Measurements from ENCODE around the gene SLC5A5. TPM values are rescaled to one million over a fixed set of nuclear protein-coding genes. Genes with fewer than 3 reads are reported as not detected.
A peak's percentile ranks its signal among the peaks of the same experiment; 100 is the strongest.

SLC5A5 gene
- total RNA-seq, 3 donors from 2014 or later: not detected

- no peak for TF ChIP-seq POLR2A (IDR thresholded peaks at IDR 0.05)
- peak; percentile 70 to 94 (median 91) for TF ChIP-seq CTCF (IDR thresholded peaks at IDR 0.05)
- peak in 1 of 3 donors; percentile 64 for TF ChIP-seq POLR2AphosphoS5 (IDR thresholded peaks at IDR 0.05)
- no peak overlapping the region for H3K4me3 ChIP-seq
- H3K27ac ChIP-seq: no peak overlapping the region
- H3K27me3 ChIP-seq: no peaks in the 10 kb centered on the region
- intact Hi-C loops (cut with DNase I; ENCODE audit: low total_unique reads): no loop called here
- no peaks in the 10 kb centered on the region for H3K9me3 ChIP-seq
- H3K36me3 ChIP-seq: no peaks in the 10 kb centered on the region
- peak; percentile 80 to 89 for DNase-seq (ENCODE audit: low spot score in 2 of 2)
- no peaks in the 10 kb centered on the region for H3K4me1 ChIP-seq
Observed at GRCh38 chr19:17855280-17856152, 16.2 kb upstream of the SLC5A5 start.

DNA sequence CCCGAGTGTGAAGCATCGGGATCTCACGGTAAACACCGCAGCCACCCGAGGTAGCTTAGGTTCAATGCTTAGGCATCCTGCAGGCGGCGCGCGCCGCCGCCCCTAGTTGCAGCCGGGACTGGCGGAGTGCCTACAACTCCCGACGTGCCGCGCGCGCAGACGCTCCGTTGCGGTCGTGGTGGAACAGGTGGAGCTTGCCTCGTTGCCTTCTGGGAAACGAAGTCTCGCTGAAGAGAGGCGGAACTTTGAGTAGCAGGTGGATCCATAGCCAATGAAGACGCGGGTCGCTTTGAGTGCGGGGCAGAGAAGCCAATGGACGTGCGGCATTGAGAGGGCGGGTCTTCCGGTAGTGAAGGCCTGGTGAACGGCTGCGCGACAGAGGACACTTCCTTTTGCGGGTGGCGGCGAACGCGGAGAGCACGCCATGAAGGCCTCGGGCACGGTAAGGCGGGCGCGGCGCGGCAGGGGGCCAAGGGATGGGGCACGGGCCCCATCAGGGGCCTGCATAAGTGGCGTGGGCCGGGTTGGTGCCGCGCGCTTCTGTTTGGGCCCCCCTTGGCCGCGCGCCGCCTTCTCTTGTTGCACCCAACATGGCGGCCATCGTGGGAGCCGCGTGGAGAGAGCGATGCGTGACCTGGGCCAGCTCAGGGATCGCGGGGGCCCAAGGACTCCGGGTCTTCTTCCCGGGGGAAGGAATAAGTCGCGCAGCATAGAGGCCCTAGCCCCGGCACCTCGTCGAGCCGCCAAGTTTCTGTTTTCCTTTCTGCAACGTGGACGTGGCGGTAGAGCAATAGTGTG lies 12.0 kb upstream of the SLC5A5 start, which contains the start of gene RPL18A:
TSS of gene RPL18A (plus strand) at position 378 of the 798 bp plus-strand sequence. CDS start at position 425, 47 bp downstream.
- intact Hi-C loops (cut with DNase I; ENCODE audit: low total_unique reads): no loop called here
- H3K4me3 ChIP-seq: peak within 1 kb of the TSS; percentile 85 to 91 (median 87)
- peak within 1 kb of the TSS; percentile 89 to 91 for H3K27ac ChIP-seq
- no peaks in the 10 kb centered on the region for H3K27me3 ChIP-seq
- H3K9me3 ChIP-seq: no peaks in the 10 kb centered on the region
- H3K4me1 ChIP-seq: peaks cover 5 to 10% of the 10 kb centered on the region in 2 donors
- TF ChIP-seq CTCF (IDR thresholded peaks at IDR 0.05) (peak; percentile 45 to 87 (median 70)), POLR2A (IDR thresholded peaks at IDR 0.05) (peak; percentile 84), POLR2AphosphoS5 (IDR thresholded peaks at IDR 0.05) (peak; percentile 93 to 98 (median 98))
- peaks cover 4% of the 10 kb centered on the region for H3K36me3 ChIP-seq
- DNase-seq (ENCODE audit: low spot score in 2 of 2): peak; percentile 98 to 100

DNA sequence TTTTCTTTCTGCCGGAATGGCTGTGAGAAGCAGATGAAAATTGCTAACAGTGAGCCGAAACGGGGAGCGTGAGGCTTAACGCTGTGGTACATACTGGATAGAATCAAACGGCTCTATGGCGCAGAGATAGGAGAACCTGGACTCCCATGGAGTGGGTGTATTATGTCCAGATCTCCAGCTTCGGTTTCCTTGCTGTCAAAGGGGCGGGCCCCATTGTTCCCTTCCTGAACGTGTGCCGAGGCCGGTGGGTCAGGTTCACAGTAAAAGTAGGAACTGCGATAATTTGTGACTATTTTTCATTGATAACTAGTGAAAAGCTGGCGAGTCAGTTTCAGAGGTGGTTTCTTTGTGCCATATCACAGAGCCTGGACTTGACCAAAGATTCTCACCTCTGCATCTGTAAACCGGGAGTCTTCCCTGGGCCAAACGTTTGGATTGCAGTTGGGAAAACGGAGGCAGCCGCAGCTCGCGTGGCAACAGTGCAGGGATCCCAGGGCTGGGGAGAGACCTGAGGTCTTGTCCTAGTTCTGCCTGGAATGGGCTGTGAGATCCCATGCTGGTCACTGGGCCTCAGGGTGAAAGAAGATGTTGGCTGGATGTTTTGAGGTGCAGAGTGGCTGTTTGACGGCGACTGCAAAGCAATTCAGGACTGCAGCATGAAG lies 11.3 kb upstream of the SLC5A5 start:
- H3K9me3 ChIP-seq: no peaks in the 10 kb centered on the region
- peaks cover 4% of the 10 kb centered on the region for H3K36me3 ChIP-seq
- no peaks in the 10 kb centered on the region for H3K27me3 ChIP-seq
- peak overlapping the region; percentile 85 to 91 (median 87) for H3K4me3 ChIP-seq
- H3K4me1 ChIP-seq: peaks cover 5 to 10% of the 10 kb centered on the region in 2 donors
- TF ChIP-seq POLR2AphosphoS5 (IDR thresholded peaks at IDR 0.05): no peak
- TF ChIP-seq CTCF (IDR thresholded peaks at IDR 0.05): no peak
- no peak for TF ChIP-seq POLR2A (IDR thresholded peaks at IDR 0.05)
- DNase-seq (ENCODE audit: low spot score in 2 of 2): no peak
- intact Hi-C loops (cut with DNase I; ENCODE audit: low total_unique reads): no loop called here
- peak overlapping the region; percentile 89 to 91 for H3K27ac ChIP-seq

GRCh38 chr19:17860993-17861360 lies 10.8 kb upstream of the SLC5A5 start:
- intact Hi-C loops (cut with DNase I; ENCODE audit: low total_unique reads): no loop called here
- peaks cover 4% of the 10 kb centered on the region for H3K36me3 ChIP-seq
- no peak for DNase-seq (ENCODE audit: low spot score in 2 of 2)
- H3K9me3 ChIP-seq: no peaks in the 10 kb centered on the region
- TF ChIP-seq POLR2A (IDR thresholded peaks at IDR 0.05) (no peak), POLR2AphosphoS5 (IDR thresholded peaks at IDR 0.05) (no peak), CTCF (IDR thresholded peaks at IDR 0.05) (no peak)
- peak overlapping the region; percentile 85 to 91 (median 87) for H3K4me3 ChIP-seq
- peaks cover 5 to 10% of the 10 kb centered on the region in 2 donors for H3K4me1 ChIP-seq
- H3K27ac ChIP-seq: peak overlapping the region; percentile 89 to 91
- H3K27me3 ChIP-seq: no peaks in the 10 kb centered on the region
